HG02678 (cell line): ENCODE data around the gene ST3GAL3.

Experiments used
- ATAC-seq: cut with Tn5 transposase; IDR thresholded peaks from one replicate; pipeline ENCODE4 v1.9.1; 2021; ENCODE audit warnings: mild to moderate bottlenecking, moderate library complexity; ENCODE audit not compliant: unreplicated experiment

Gene ST3GAL3

GRCh38 chr1:43908226-43908625, 200.9 kb downstream of the ST3GAL3 start:
- ATAC-seq, result no peak

- no peak for ATAC-seq
These were observed 201.5 kb downstream of the ST3GAL3 start for GRCh38 chr1:43908858-43909257.

DNA sequence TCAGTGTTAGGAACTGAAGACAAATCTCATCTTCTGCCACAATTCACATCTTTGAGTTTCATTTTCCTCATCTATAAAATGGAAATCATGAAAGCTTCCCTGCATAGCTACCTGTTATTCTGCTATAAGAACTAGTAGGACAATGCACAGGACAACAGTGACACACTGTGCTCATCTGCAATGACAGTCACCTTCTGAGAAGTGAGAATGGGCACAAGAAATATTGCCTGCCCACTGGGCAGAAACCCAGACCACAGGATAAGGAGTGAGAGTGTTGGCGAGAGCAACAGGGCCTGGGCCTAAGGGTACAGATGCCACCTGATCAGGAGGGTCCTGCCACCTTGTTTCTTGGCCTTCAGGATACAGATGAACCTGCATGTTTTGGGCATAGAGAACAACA, 203.0 kb downstream of the ST3GAL3 start:
- no peak for ATAC-seq

DNA sequence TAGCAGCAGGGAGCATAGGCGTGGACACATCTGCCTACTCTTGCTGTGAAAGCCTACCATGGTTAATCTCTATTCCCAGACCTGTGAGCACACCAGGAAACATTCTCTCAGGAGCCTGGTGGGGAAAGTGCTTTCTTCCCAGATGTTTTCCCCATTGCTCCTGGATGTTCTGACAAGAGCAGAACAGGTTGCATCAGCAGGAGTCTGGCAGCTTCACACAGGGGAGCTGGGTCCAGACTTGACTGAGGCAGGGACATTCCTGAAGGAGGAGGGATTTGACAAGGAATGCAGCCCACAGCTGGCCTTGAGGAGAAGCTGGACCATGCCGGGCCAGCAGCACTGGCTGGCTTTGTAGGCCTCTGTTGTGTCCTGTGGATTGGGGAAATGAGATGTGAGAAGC, 205.3 kb downstream of the ST3GAL3 start:
- no peak for ATAC-seq

DNA sequence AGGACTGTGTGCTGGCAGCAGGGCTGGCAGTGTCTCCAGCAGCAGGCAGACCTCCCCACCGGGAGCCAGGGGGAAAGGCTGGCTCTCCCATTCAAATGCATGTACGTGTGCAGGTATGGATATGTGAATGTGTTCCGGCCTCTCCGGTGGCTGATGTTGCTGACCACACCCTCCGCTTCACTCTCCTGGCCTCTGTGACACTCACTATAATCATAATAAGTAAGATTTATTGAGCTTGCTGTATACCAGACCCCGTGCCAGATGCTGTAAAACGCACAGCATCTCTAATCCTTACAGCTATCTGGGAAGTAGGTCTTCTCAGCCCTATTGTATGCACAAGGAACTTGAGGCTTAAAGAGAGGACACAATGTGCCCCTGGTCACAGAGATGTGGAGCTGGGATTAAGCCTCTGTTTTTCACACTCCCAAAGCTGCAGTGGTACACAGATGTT, 205.7 kb downstream of the ST3GAL3 start:
- ATAC-seq, result no peak

- no peak for ATAC-seq
These were observed 206.5 kb downstream of the ST3GAL3 start for GRCh38 chr1:43913666-43914360.

GRCh38 chr1:43914576-43915525, 207.5 kb downstream of the ST3GAL3 start:
- ATAC-seq, result no peak

DNA sequence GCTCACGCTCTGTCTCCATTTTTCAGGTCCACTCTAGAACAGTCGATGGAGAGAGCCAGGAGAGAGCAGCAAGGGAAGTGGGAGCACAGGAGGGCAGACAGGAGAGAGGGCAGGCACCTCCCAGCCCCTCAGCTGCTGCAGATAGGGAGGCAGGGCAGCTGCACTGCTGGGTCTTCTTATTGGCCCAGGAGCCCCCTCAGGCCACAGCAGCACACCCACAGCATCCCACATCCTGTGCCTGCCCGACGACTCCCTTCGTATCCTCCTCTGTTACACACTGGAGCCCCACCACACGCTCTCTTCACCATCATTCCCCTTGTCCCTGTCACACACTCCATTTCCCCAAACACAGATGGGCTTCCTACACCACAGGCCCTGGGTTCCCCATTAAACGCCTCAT, 212.6 kb downstream of the ST3GAL3 start:
- ATAC-seq, result no peak

DNA sequence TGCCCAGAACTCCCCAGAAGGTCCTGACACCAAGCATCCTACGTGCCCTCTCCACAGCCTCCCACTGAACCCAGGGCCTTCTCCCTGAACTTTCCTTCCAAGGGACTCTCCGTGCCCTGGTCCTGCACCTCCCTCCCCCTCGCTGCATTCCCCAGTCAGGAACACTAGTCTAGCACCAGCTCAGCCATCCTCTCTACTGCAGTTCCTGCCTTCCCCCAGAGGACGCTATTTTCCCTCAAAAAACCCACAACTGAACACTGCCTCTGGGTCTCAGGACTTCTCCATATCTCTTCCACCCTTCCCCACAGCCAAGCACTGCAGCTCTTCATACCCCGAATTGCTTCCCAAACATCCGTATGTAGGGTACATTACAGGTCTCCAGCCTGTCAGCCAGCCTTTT, 213.7 kb downstream of the ST3GAL3 start:
- ATAC-seq, result no peak

DNA sequence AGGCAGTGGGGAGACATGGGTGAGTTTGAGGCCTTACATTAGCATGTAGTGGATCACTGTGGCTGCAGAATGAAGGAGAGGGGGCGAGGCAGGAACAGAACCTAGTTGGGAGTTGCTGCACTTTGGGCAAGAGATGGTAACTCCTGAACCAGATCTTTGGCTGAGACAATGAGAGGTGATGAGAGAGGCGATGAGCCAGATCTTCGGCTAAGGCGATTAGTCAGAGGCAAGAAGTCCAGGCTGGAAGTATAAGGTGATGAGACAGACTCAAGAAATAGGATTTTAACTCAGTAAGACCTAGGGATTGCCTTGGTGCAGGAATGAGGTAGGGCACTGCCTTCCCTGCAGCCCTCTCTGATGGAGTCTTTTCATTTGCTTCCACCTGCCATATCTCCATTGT, 217.2 kb downstream of the ST3GAL3 start:
- no peak for ATAC-seq

GRCh38 chr1:43925846-43926245, 218.5 kb downstream of the ST3GAL3 start:
- ATAC-seq, result no peak

- ATAC-seq, result no peak
These were observed 223.0 kb downstream of the ST3GAL3 start for GRCh38 chr1:43930168-43930948.

- no peak for ATAC-seq
These were observed 223.6 kb downstream of the ST3GAL3 start for GRCh38 chr1:43930949-43931275.

- no peak for ATAC-seq
These were observed 224.7 kb downstream of the ST3GAL3 start for GRCh38 chr1:43931711-43932660.

DNA sequence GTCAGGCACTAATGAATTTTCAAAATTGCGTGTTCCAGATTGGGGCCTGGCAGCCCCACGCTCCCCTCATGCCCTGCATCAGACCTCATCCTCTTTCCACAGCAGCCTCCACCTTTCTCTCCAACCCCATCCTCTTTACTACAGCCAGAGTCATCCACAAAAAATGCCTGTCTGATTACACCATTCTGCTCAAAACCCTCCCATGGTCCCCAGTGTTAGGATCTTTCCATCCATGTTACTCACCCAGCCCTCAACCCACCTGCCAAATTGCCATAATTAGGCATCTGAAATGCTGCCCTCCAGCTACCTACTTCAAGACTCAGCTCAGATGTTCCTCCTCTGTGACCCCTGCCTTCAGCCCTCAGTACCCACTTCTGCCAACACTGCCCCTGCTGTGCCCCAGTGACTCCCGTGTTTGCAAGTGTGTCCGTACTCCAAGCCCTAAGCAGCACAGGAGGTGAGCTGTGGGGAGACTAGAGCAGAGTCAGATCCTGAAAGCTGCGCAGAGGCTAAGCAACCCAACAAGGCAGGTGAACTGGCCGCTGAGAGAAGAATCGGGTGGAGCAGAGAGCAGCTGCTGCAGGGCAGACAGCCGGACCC, 225.6 kb downstream of the ST3GAL3 start:
- no peak for ATAC-seq

DNA sequence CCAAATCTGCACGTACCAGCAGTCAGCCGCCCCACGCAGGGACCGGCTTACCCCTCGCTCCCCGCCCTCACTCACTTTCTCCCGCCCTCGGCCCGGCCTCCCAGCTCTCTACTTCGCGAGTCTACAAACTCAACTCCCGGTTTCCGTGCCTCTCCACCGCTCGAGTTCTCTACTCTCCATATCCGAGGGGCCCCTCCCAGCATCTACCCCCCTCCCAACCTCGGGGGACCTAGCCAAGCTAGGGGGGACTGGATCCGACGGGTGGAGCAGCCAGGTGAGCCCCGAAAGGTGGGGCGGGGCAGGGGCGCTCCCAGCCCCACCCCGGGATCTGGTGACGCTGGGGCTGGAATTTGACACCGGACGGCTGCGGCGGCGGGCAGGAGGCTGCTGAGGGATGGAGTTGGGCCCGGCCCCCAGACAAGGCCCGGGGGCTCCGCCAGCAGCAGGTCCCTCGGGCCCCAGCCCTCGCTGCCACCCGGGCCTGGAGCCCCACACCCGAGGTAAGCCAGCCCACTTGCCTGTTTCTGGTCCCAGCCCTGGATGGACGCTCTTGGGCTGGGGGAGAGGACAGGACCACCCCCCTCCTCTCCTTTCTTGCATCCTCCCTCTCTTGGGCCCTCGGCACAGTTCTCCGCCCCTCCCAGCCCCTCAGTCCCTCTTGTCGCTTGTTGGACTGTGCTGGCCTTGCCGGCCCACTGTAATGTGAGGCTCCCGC, 226.2 kb downstream of the ST3GAL3 start, which contains the start of gene ARTN:
Gene ARTN (plus strand): TSS at position 416 of the 715 bp plus-strand sequence. CDS start 1,856 bp downstream, outside the sequence.
- ATAC-seq, result no peak

GRCh38 chr1:43934101-43934985, 227.0 kb downstream of the ST3GAL3 start:
- no peak for ATAC-seq

GRCh38 chr1:43934986-43935324, 227.6 kb downstream of the ST3GAL3 start:
- ATAC-seq, result no peak
